Inflammatory macrophage treated with lipopolysaccharide for 1 hour (primary cell): Measurements from ENCODE around the gene PEMT.

Experiments
- DNase-seq, 2 donors: peaks; one replicate each; pipeline ENCODE4 v3.0.0-alpha.2; 2020 to 2022

Gene PEMT, protein sequence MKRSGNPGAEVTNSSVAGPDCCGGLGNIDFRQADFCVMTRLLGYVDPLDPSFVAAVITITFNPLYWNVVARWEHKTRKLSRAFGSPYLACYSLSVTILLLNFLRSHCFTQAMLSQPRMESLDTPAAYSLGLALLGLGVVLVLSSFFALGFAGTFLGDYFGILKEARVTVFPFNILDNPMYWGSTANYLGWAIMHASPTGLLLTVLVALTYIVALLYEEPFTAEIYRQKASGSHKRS

GRCh38 chr17:17591355-17592298 lies at the start of gene PEMT:
Gene PEMT, minus strand, starts transcription at chr17:17591708. Its CDS starts 82 bp downstream, at chr17:17591626.
- peak; percentile 97 to 98 for DNase-seq

DNA sequence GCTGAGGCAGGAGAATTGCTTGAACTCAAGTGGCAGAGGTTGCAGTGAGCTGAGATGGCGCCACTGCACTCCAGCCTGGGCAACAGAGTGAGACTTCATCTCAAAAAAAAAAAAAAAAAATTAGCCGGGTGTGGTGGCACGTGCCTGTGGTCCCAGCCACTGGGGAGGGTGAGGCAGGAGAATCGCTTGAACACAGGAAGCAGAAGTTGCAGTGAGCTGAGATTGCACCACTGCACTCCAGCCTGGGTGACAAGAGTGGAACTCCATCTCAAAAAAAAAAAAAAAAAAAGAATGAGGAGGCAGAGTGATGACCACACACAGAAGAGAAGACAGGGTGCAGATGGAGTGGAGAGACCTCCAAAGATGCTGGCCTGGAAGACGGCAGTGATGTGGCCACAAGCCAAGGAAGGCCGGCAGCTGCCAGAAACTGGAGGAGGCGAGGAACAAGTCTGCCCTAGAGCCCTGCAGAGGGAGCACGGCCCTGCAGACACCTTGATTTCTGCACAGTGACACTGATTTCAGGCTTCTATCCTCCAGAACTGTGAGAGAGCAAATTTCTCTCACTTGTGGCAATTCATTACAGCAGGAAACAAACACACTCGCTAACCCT lies 48.3 kb upstream of the PEMT start:
- peak; percentile 38 to 43 for DNase-seq

DNA sequence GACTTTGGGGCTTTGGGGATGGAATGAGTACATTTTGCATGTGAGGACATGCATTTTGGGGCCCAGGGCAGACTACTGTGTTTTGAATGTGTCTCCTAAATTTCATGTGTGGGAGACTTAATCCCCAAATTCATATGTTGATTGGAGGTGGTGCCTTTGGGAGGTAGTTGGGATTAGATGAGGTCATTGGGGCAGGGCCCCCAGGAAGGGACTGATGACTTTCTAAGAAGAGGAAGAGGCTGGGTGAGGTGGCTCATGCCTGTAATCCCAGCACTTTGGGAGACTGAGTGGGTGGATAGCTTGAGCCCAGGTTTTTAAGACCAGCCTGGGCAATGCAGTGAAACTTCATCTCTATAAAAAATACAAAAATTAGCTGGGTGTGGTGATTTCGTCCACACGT lies 47.0 kb upstream of the PEMT start:
- peak; percentile 17 to 35 for DNase-seq

- peak; percentile 27 to 56 for DNase-seq
These were observed 44.9 kb upstream of the PEMT start for GRCh38 chr17:17636272-17636885.

GRCh38 chr17:17635537-17636271 lies 44.2 kb upstream of the PEMT start:
- peak; percentile 58 to 70 for DNase-seq

GRCh38 chr17:17635126-17635525 lies 43.6 kb upstream of the PEMT start:
- no peak for DNase-seq

GRCh38 chr17:17633310-17633709 lies 41.8 kb upstream of the PEMT start:
- DNase-seq, result no peak

- DNase-seq, result peak in 1 of 2 donors; percentile 10
These were observed 41.2 kb upstream of the PEMT start for GRCh38 chr17:17632690-17633089.

GRCh38 chr17:17628388-17629008 lies 37.0 kb upstream of the PEMT start:
- no peak for DNase-seq

DNA sequence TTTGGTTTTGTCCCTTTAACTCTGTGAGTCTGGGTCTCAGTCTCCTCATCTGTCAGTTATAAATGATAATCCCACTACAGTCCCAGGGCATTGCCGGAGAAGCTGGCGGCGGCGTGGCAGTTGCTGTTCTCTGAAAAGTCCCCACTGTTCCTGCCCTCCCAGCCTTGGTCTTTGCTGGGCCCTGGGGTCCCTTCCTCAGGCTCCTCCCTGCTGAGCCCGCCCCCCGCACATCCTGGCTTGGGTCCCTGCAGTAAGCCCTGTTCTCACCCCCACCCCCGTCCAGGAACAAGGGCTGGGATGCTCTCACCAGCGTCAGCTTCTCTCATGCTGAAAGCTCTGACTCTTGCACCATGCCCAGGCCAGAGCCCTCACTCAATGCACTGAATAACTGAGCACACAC lies 35.3 kb upstream of the PEMT start:
- no peak for DNase-seq

DNA sequence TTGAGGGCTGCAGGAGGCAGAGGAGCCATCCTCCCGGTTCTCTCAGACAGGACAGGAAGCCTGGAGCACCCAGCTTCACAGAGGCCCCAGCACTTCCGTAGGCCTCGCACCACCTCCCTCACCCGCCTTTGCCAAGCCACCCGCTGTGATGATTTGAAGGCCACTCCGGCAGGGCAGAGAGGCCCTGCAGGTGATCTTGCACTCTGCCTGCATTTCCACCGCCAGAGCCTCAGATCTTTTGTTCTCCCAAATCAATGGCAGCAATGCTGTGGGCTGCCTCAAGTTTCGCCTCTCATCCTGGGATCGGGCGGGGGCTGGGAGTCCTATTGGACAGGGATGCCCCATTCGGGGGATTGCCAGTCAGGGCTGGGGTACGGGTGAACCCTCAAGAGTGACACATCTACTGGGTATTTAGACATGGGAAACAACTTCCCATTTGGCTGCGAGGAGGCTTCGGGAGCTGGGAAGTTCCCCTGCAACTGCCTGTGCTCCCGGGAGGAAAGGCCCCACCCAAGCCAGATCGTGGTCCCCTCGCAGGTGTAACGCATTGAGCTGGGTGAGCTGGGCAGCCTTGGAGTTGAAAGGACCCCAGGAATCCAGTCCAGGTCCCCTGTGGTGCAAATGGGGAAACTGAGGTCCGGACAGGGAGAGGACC lies 34.8 kb upstream of the PEMT start:
- DNase-seq, result no peak

DNA sequence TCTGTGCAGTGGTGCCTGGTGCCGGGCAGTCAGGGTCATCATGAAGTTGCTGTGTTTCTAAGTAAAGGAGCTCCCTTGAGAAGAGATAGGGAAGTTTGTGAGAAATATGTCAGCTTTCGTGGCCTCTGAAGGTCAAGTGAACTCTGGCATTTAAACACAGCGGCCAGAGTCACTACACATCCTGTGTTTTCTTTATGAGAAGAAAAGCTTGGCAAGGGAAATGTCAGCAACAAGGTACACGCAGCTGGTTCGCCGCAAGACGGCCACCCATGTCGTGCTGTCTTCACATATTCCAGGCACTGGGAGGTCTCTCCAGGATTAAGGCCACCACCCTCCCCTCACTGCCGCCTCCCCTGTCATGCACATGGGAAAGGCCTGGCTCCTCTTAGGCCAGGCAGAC lies 33.2 kb upstream of the PEMT start:
- DNase-seq, result no peak

- DNase-seq, result no peak
These were observed 32.4 kb upstream of the PEMT start for GRCh38 chr17:17623904-17624303.

DNA sequence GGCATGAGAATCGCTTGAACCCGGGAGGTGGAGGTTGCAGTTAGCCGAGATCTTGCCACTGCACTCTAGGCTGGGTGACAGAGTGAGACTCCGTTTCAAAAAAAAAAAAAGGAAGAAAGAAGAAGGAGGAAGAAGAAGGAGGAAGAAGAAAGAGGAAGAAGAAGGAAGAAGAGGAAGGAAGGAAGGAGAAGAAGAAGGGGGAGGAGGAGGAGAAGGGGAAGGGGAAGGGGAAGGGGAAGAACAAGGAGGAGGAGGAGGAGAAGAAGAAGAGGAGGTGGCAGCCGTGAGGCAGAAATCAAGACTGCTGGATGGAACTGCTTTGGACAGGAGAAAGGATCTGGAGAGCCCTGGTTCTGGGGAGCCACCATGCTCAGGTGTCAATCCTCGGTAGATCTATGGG lies 29.7 kb upstream of the PEMT start:
- peak in 1 of 2 donors; percentile 38 for DNase-seq

- peak in 1 of 2 donors; percentile 72 for DNase-seq
These were observed 22.2 kb upstream of the PEMT start for GRCh38 chr17:17613708-17614114.

DNA sequence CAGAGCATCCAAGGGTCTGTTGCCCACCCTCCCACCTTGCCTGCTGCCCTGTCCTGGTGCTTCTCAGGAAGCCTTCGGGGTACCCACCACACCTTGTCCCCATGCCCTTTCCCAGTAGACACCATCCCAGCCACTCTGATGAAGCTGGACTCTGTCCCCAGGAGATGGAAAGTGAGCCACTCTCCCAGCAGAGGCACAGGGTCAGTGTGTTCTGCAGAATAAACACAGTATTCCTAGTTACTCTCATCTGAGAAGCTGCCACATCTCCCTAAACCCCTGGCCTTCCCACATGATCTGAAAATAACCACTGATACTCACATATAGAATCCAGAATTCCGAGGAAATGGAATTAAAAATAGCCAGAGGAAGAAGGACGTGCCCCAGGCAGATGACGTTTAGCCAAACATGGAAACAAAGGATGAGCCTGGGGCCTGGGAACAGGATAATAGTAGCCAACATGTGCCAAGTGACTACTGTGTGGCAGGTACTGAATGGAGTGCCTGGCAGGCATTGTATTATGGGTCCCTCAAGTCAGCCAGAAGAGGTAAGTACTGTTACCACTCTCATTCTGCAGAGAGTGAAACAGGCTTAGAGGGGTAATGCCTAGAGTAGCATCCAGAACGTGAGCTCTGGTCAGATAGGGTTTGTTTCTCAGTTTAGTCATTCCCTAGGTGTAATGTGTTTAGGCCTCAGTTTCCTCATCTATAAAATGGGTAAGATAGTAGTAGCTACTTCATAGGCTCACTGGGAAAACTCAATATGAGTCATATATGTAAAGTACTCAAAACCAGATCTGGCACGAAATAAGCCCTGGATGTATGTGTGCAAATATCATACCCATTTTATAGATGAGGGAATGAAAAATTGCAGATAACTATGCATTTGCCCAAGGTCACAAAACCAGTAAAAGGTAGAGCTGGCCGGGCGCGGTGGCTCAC lies 20.8 kb upstream of the PEMT start:
- no peak for DNase-seq

DNA sequence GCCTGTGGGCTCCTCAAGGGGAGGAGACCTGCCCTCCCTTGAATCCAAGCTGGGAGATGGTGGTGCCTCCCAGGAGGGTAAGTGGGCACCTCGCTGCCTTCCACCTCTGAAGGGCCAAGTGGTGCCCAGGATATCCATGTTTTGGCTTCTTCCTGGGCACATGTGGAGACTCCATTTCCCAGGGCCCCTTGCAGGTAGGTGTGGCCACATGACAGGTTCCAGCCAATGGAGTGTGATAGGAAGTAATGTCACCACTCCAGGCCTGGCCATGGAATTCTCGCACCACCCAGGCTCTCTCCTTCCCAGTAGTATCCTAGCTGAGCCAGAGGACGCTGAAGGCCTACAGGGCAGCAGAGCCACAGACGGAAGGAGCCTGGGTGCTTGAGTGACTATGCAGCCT lies 17.6 kb upstream of the PEMT start:
- DNase-seq, result no peak

DNA sequence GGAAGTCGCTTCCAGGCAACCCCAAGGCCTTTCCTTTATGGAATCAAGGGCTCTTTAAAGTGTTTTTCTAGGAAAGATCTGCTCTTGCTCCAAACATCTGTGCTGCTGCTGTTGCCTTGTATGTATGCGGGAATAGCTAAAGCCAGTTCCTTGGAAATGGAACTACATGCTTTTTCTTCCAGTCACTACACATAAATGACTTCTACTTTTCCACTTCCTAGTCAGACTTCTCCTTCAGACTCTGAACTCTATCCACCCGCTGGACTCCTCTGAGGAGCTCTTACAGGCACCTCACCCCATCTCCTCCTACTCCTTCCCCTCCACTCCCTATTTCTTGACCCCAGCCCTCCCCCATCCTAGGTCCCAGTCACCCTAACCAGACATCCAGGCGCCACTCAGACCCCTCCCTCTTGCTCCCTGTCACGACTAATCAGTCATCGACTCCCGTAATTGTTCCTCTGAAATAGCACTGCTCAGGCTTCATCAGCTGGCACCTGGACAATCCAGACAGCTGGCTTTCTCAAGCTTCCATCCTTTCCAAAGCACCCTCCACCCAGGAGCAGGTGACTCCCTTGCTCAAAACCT lies 15.0 kb upstream of the PEMT start:
- DNase-seq, result peak; percentile 11 to 36

GRCh38 chr17:17605729-17606088 lies 14.2 kb upstream of the PEMT start:
- DNase-seq, result peak in 1 of 2 donors; percentile 6
